Panc1 (cell line): ENCODE results near the gene PDE10A. TPM values are rescaled to one million over a fixed set of nuclear protein-coding genes. Genes with fewer than 3 reads are reported as not detected.
"Not testable (repeated sequence)": the region's sequence is repeated elsewhere in the genome, so short reads cannot be mapped to it uniquely, and the experiment has no call there.

Experiments
- ATAC-seq: fragments of 200-7000 bp; cut with Tn5 transposase; 2 replicates; pipeline ENCODE4 v1.9.1; 2020; ENCODE audit warnings: mild to moderate bottlenecking, moderate library complexity
- BruUV-seq: library from RNA; stranded (reverse); fragments of 400-500 nt; replicated peaks from 2 replicates; lab custom pipeline; 2021; lab: Mats Ljungman, UMichigan
- CTCF ChIA-PET: fragments of 300-600 bp; sonication (Branson Sonifier 250); formaldehyde crosslinking; loops from one replicate; lab custom pipeline; 2022; ENCODE audit warnings: antibody characterized with exemption; lab: Charles Lee
- POLR2A ChIA-PET: fragments of 300-600 bp; sonication (Branson Sonifier 250); formaldehyde crosslinking; loops from one replicate; lab custom pipeline; 2022; ENCODE audit warnings: antibody characterized with exemption; lab: Charles Lee
- DNase-seq: peaks from one replicate; pipeline ENCODE4 v3.0.0-alpha.2; 2010; ENCODE audit warnings: low read depth, low spot score
- H3K27ac ChIP-seq: 2 replicates; pipeline ENCODE4 v1.5.1; 2011; ENCODE audit warnings: mild to moderate bottlenecking, low read length, inconsistent platforms
- H3K27me3 ChIP-seq: fragments of 200-500 bp; sonication (Bioruptor generic); 2 replicates; pipeline ENCODE4 v1.6.0; 2014; ENCODE audit warnings: low read length, inconsistent platforms; ENCODE audit not compliant: control insufficient read depth, insufficient read depth
- H3K36me3 ChIP-seq: fragments of 200-500 bp; sonication (Bioruptor generic); 2 replicates; pipeline ENCODE4 v1.5.1; 2014; ENCODE audit warnings: inconsistent platforms, mild to moderate bottlenecking, low read length, moderate library complexity; ENCODE audit not compliant: control insufficient read depth, insufficient read depth
- H3K4me1 ChIP-seq: 2 replicates; pipeline ENCODE4 v1.5.1; 2011; ENCODE audit warnings: inconsistent platforms, mild to moderate bottlenecking, low read length, moderate library complexity; ENCODE audit not compliant: control insufficient read depth, insufficient read depth
- H3K4me3 ChIP-seq, 2 experiments: 2 replicates each; pipeline ENCODE4 v1.5.1; 2011 to 2012; ENCODE audit warnings: low read depth in 2 of 2, low read length in 2 of 2, mild to moderate bottlenecking in 2 of 2, inconsistent platforms in 1 of 2, moderate library complexity in 1 of 2
- H3K9me3 ChIP-seq: fragments of 200-500 bp; sonication (Bioruptor generic); 2 replicates; pipeline ENCODE4 v1.5.1; 2014; ENCODE audit warnings: low read depth, mild to moderate bottlenecking, inconsistent platforms, low read length, moderate library complexity; ENCODE audit not compliant: control insufficient read depth, insufficient read depth
- POLR2AphosphoS5 ChIP-seq: IDR thresholded peaks from 2 replicates; pipeline ENCODE4 v1.6.1; 2012; ENCODE audit warnings: mild to moderate bottlenecking, low read depth, low read length, moderate library complexity
- SIN3A ChIP-seq: IDR thresholded peaks from 2 replicates; pipeline ENCODE4 v1.6.1; 2012; ENCODE audit warnings: low read depth, mild to moderate bottlenecking, low read length, moderate library complexity, borderline replicate concordance; ENCODE audit not compliant: insufficient read depth
- TCF7L2 ChIP-seq: IDR thresholded peaks from 2 replicates; pipeline ENCODE4 v1.6.1; 2011; ENCODE audit warnings: mild to moderate bottlenecking, low read depth, low read length, inconsistent platforms
- in situ Hi-C: cut with HindIII; loops from 2 replicates; pipeline ENCODE4 v1.10.0; 2016; ENCODE audit warnings: low sequenced_read_pairs, low pct_unique_long_range_greater_than_20kb
- intact Hi-C: fragments of 100-400 bp; cut with micrococcal nuclease; formaldehyde crosslinking; loops from one replicate; pipeline ENCODE4 v1.10.0; 2022; ENCODE audit not compliant: unreplicated experiment
- total RNA-seq: library from RNA; stranded (reverse); gene quantifications from one replicate; pipeline ENCODE4 v1.2.1, GENCODE V29; 2021; ENCODE audit not compliant: unreplicated experiment
- TF ChIP-seq, protein P1 (sequence below): fragments of 450-650 bp; IDR thresholded peaks from 2 replicates; pipeline ENCODE4 v1.5.1; 2017; ENCODE audit warnings: mild to moderate bottlenecking
- TF ChIP-seq, protein P2 (sequence below), 2 experiments: IDR thresholded peaks; 2 replicates each; pipeline ENCODE4 v1.6.1; 2011 to 2012; ENCODE audit warnings: low read depth in 2 of 2, control low read depth in 1 of 2, low read length in 1 of 2, mild to moderate bottlenecking in 1 of 2, moderate library complexity in 1 of 2; ENCODE audit not compliant: insufficient read depth in 1 of 2

Gene PDE10A
- total RNA-seq, 1 experiment from 2014 or later = 27.8 TPM

DNA sequence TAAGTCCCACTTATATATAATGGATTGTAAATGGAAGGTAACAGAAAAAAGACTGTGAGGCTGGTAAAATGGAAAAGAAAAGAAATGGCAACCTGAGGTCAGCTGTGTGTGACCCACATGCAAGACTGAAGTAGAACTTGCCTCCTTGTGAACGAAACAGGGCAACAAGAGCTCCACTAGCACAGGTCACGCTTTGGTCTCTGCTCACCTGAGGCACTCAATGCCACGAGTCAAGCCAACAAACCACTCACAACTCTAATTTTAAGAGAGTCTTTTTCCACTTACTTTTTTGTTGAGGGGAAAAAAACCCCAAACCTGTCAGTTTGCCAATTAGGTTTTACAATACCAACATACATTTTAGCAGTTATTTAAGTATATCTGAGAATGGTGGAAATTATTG is 65.2 kb downstream of the PDE10A start:
- Histone ChIP-seq H3K36me3 (no peaks in the 10 kb centered on the region), H3K4me1 (peaks cover 21% of the 10 kb centered on the region), H3K27ac (no peak overlapping the region; the same call in 1 of the 2 replicates), H3K27me3 (no peaks in the 10 kb centered on the region), H3K4me3 (no peak overlapping the region), H3K9me3 (peaks cover 5% of the 10 kb centered on the region; the same call in 1 of the 2 replicates)
- no peak for ATAC-seq
- no TSS peak for BruUV-seq
- POLR2A ChIA-PET = no interaction called here
- CTCF ChIA-PET = no interaction called here
- in situ Hi-C loops (no loop called here), intact Hi-C loops (no loop called here)
- TF ChIP-seq TCF7L2 (no peak), SIN3A (no peak), POLR2AphosphoS5 (no peak)
- TF ChIP-seq, protein P1, sequence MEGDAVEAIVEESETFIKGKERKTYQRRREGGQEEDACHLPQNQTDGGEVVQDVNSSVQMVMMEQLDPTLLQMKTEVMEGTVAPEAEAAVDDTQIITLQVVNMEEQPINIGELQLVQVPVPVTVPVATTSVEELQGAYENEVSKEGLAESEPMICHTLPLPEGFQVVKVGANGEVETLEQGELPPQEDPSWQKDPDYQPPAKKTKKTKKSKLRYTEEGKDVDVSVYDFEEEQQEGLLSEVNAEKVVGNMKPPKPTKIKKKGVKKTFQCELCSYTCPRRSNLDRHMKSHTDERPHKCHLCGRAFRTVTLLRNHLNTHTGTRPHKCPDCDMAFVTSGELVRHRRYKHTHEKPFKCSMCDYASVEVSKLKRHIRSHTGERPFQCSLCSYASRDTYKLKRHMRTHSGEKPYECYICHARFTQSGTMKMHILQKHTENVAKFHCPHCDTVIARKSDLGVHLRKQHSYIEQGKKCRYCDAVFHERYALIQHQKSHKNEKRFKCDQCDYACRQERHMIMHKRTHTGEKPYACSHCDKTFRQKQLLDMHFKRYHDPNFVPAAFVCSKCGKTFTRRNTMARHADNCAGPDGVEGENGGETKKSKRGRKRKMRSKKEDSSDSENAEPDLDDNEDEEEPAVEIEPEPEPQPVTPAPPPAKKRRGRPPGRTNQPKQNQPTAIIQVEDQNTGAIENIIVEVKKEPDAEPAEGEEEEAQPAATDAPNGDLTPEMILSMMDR = no peak
- TF ChIP-seq, protein P2, sequence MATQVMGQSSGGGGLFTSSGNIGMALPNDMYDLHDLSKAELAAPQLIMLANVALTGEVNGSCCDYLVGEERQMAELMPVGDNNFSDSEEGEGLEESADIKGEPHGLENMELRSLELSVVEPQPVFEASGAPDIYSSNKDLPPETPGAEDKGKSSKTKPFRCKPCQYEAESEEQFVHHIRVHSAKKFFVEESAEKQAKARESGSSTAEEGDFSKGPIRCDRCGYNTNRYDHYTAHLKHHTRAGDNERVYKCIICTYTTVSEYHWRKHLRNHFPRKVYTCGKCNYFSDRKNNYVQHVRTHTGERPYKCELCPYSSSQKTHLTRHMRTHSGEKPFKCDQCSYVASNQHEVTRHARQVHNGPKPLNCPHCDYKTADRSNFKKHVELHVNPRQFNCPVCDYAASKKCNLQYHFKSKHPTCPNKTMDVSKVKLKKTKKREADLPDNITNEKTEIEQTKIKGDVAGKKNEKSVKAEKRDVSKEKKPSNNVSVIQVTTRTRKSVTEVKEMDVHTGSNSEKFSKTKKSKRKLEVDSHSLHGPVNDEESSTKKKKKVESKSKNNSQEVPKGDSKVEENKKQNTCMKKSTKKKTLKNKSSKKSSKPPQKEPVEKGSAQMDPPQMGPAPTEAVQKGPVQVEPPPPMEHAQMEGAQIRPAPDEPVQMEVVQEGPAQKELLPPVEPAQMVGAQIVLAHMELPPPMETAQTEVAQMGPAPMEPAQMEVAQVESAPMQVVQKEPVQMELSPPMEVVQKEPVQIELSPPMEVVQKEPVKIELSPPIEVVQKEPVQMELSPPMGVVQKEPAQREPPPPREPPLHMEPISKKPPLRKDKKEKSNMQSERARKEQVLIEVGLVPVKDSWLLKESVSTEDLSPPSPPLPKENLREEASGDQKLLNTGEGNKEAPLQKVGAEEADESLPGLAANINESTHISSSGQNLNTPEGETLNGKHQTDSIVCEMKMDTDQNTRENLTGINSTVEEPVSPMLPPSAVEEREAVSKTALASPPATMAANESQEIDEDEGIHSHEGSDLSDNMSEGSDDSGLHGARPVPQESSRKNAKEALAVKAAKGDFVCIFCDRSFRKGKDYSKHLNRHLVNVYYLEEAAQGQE (IDR thresholded peaks at IDR 0.05; ENCODE audit: insufficient read depth in 1 of 2, low read depth in 2 of 2, low read length in 1 of 2) = no peak
- DNase-seq = no peak

DNA sequence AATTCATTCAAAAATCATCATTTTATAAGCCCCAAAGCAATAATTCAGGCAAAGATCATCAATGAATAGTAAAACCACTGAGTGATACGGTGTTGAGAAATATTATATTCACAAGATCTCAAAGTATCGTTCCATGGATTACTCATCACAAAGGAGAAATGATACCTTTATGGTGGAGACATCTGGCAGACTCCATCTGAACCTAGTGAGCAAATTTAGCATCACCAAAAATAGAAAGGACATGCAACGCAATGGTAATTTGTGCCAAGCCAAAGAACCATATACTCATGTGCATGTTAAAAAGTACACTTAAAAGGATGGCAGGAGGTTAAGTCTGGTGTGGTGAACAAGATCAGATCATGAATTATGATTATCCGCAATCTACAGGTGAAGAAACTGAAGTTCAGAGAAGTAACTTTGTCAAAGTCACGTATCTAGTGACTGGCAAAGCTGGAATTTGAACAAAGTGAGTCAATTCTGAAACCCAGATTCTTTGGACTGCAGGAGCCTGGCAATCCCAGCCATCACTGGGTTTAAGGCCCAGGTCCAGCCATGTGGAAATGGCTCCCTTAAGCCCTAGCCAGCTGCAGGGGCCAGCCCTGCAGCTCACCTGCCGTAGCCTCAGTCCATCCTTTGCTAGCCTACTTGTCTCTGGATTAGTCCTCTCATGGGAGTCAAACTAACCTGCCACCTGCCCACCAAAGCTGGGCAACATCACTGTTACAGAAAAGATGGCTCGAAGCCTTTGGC is 68.3 kb downstream of the PDE10A start:
- DNase-seq (no peak), ATAC-seq (no peak; the same call in 1 of the 2 replicates)
- TF ChIP-seq, protein P1 = no peak
- TF ChIP-seq TCF7L2 (no peak), POLR2AphosphoS5 (no peak), SIN3A (no peak)
- TF ChIP-seq, protein P2 (IDR thresholded peaks at IDR 0.05; ENCODE audit: insufficient read depth in 1 of 2, low read depth in 2 of 2, low read length in 1 of 2) = no peak
- Histone ChIP-seq H3K27me3 (no peaks in the 10 kb centered on the region), H3K36me3 (no peaks in the 10 kb centered on the region), H3K4me3 (no peak overlapping the region), H3K9me3 (peaks cover 5% of the 10 kb centered on the region; the same call in 1 of the 2 replicates), H3K27ac (no peak overlapping the region), H3K4me1 (peaks cover 14% of the 10 kb centered on the region)
- in situ Hi-C loops = no loop called here
- ChIA-PET POLR2A (no interaction called here), CTCF (no interaction called here)
- intact Hi-C loops = no loop called here
- BruUV-seq = no TSS peak

DNA sequence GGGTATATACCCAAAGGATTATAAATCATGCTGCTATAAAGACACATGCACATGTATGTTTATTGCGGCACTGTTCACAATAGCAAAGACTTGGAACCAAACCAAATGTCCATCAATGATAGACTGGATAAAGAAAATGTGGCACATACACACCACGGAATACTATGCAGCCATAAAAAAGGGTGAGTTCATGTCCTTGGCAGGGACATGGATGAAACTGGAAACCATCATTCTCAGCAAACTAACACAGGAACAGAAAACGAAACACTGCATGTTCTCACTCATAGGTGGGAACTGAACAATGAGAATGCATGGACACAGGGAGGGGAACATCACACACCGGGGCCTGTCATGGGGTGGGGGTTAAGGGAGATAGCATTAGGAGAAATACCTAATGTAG is 70.1 kb downstream of the PDE10A start:
- CTCF ChIA-PET, H3K9me3 ChIP-seq: not testable (repeated sequence)

More for the DNA sequence above, 70.1 kb downstream of the PDE10A start:
- H3K27ac ChIP-seq, H3K27me3 ChIP-seq, H3K4me1 ChIP-seq, BruUV-seq, H3K4me3 ChIP-seq, ATAC-seq, in situ Hi-C loops, DNase-seq, intact Hi-C loops, POLR2A ChIA-PET, H3K36me3 ChIP-seq: not testable (repeated sequence)
